IPS-18c (cell line): ENCODE results near the gene ACER3.
"Not testable (repeated sequence)": the region's sequence is repeated elsewhere in the genome, so short reads cannot be mapped to it uniquely, and the experiment has no call there.

Experiments
- H3K4me3 ChIP-seq: 2 replicates; pipeline ENCODE4 v1.7.0; 2013; ENCODE audit warnings: low read depth, mild to moderate bottlenecking, low read length, moderate library complexity; ENCODE audit not compliant: insufficient read depth
- H3K9me3 ChIP-seq: one replicate; pipeline ENCODE4 v1.6.1; 2013; ENCODE audit warnings: mild to moderate bottlenecking, low read length, moderate library complexity; ENCODE audit not compliant: control insufficient read depth, insufficient read depth

ACER3 gene

GRCh38 chr11:76860539-76861475 lies at the start of gene ACER3:
TSS of gene ACER3 (plus strand) at chr11:76860918. CDS start at chr11:76860977, 59 bp downstream.
- peak within 1 kb of the TSS; percentile 84 for H3K4me3 ChIP-seq
- no peaks in the 10 kb centered on the region for H3K9me3 ChIP-seq

DNA sequence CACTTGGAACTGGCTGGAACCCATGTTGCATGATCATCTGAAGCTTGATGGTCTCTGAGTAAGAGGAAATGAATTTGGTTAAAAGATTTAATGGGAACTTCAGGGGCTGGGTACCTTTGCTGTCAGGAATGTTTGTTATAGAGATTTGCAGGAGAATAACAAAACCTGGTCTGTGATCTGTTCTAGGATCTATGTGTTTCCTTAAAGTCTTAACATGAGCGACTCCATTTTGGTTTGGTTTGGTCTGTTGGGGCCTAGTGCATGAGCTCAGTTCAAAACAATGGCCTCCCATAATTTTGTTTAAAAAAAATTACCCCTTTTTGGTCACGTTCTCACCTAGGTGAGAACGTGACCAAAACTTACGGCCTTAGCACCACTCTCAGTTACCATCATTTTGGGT lies 49.5 kb upstream of the ACER3 start:
- Histone ChIP-seq H3K9me3 (peaks cover 9% of the 10 kb centered on the region), H3K4me3 (no peak overlapping the region)

GRCh38 chr11:76814414-76814813 lies 46.3 kb upstream of the ACER3 start:
- no peak overlapping the region for H3K4me3 ChIP-seq
- peaks cover 9% of the 10 kb centered on the region for H3K9me3 ChIP-seq

DNA sequence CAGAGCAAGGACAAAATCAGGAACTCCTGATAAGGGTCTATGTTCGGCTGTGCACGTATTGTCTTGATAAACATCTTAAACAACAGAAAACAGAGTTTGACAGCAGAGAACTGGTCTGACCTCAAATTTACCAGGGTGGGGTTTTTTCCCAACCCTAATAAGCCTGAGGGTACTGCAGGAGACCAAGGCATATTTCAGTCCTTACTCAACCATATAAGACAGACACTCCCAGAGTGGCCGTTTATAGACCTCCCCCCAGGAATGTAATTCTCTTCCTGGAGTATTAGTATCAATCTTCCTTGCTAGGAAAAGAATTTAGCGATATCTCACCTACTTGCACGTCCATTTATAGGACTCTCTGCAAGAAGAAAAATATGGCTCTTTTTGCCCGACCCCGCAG lies 45.0 kb upstream of the ACER3 start:
- not testable (repeated sequence) for H3K4me3 ChIP-seq, H3K9me3 ChIP-seq

- H3K9me3 ChIP-seq: peaks cover 5% of the 10 kb centered on the region
- H3K4me3 ChIP-seq: no peak overlapping the region
Measured at GRCh38 chr11:76820184-76820566, 40.5 kb upstream of the ACER3 start.

DNA sequence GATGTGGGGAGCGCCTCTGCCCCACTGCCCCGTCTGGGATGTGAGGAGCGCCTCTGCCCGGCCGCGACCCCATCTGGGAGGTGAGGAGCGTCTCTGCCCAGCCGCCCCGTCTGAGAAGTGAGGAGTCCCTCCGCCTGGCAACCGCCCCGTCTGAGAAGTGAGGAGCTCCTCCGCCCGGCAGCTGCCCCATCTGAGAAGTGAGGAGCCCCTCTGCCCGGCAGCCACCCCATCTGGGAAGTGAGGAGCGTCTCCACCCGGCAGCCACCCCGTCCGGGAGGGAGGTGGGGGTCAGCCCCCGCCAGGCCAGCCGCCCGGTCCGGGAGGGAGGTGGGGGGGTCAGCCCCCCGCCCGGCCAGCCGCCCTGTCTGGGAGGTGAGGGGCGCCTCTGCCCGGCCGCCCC lies 39.3 kb upstream of the ACER3 start:
- not testable (repeated sequence) for H3K9me3 ChIP-seq, H3K4me3 ChIP-seq

- peaks cover 2% of the 10 kb centered on the region for H3K9me3 ChIP-seq
- H3K4me3 ChIP-seq: no peak overlapping the region
Measured at GRCh38 chr11:76822406-76822805, 38.3 kb upstream of the ACER3 start.

DNA sequence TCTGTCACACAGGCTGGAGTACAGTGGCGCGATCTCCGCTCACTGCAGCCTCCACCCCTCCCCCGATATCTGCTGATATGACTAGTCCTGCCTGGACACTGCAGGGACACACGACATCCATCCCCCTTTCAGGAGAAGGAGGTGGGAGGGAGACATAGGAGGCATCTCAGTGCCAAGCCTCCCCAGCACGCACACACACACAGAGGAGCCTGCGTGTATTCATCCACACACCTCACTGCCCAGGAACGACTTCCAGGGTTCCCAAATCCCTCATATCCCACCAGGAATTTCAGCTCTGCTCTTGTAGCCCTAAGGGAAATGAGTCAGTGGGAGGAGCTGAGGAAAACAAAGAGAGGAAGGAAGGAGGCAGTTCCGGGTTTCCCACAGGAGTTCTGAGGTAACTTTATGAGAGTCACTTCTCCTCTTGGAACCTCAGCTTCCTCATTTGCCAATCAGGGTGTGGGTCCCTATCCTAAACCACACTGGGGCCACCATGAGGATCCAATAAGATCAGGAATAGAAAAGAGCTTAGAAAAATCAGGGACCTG lies 37.2 kb upstream of the ACER3 start:
- no peak overlapping the region for H3K4me3 ChIP-seq
- peaks cover 2% of the 10 kb centered on the region for H3K9me3 ChIP-seq

DNA sequence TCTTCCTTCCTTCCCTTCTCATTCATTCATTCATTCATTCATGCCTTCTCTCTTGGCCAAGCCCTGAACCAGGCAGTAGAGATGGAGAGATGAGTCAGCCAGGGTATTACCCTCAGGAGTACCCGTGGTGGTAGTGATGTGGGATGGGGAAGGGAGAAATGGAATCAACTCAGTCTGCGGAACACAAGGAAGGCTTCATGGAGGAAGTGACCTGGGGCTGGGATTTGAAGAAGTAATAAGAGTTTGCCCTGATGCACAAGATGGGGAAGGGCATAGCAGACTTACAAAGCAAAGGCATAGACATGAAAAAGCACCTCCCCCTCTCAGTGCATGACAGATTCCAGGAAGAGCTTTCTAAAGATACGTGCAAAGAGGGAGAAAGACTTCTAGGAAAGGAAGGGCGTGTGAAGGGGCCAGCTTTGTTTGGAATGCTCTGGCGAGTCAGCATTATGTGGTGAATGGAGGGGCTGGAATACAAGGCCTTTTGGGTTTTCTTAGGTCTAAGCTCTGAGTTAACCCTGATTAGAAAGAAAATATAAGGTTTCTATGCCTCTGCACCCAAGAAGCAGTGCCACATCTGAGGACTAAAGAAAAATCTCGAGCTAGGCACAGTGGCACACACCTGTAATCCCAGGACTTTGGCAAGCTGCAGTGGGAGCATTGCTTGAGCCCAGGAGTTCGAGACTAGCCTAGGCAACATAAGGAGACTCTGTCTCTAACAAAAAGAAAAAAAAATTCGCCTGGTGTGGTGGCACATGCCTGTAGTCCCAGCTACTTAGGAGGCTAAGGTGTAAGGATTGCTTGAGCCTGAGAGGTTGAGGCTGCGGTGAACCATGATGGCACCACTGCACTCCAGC lies 36.4 kb upstream of the ACER3 start:
- peaks cover 2% of the 10 kb centered on the region for H3K9me3 ChIP-seq
- no peak overlapping the region for H3K4me3 ChIP-seq

DNA sequence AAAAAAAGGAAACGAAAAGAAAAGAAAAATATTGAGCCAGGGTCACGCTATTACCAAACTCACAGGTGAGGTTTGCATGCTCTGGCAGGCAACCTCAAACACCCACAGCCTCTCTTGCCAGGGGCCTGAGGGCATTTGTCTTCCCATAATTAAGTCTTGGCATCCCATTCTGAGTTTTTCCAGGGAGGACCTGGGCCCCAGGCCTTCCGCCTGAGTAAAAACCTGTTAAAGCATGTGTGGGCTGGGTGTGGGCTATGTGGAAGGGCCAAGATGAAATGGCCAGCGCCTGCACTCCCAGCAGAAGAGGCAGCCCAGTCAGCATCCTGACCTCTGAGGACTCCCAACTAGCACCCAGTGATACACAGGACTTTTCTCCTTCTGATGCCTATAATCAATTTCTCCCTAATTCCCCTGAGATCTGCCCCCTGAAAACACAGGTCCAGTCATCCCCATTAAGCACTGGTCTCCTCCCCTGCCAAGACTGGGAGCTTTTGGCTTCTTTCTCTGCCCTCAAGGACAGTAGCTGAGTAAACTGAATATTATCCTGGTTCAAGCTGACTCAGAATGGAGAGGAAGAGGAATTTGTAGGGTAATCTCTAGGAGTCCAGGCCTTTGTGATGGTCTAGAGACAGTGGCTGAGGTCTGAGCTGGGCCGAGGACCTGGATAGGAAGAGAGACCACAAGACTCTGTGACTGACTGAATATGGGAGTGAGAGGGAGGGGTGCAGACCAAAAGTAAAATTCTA lies 35.6 kb upstream of the ACER3 start:
- no peak overlapping the region for H3K4me3 ChIP-seq
- H3K9me3 ChIP-seq: peaks cover 2% of the 10 kb centered on the region

- Histone ChIP-seq H3K4me3 (no peak overlapping the region), H3K9me3 (peaks cover 2% of the 10 kb centered on the region)
Measured at GRCh38 chr11:76825726-76826396, 34.9 kb upstream of the ACER3 start.

GRCh38 chr11:76826508-76826907 lies 34.2 kb upstream of the ACER3 start:
- H3K4me3 ChIP-seq, H3K9me3 ChIP-seq: not testable (repeated sequence)

DNA sequence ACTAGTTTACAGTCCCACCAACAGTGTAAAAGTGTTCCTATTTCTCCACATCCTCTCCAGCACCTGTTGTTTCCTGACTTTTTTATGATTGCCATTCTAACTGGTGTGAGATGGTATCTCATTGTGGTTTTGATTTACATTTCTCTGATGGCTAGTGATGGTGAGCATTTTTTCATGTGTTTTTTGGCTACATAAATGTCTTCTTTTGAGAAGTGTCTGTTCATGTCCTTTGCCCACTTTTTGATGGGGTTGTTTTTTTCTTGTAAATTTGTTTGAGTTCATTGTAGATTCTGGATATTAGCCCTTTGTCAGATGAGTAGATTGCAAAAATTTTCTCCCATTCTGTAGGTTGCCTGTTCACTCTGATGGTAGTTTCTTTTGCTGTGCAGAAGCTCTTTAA lies 33.7 kb upstream of the ACER3 start:
- H3K9me3 ChIP-seq: not testable (repeated sequence)

DNA sequence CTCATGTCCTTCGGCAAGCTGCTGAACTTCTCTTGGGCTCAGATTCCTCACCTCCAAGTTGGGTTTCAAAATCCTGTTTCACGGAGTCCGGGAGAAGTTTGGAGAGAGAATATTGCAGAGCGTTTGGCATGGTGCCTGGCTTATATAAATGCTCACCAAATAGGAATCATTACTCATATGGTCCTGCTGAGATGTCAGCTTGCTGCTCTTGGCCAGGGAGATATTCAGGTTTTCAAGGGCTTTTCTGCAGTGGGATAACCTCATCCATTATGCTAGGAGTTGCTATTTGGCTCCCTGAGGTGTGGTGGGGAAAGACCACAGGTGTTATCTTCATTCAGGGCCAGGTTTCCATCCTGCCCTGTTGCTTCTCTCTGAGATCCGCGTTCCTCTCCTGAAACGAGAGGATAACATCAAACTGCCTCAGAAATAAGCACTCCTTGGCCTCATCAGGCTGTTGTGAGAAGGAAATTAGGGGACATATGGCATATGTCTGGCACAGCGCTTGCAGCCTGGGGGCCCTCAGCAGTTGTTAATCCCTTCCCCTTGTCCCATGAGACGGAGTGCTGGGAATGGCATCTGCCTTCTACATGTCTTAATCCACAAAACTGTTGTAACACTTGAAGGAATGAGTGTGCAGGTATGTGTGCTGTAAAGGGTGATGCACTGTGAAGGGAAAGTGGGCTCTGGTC lies 29.9 kb upstream of the ACER3 start:
- H3K4me3 ChIP-seq: no peak overlapping the region
- H3K9me3 ChIP-seq: no peaks in the 10 kb centered on the region

More for the DNA sequence above, 33.7 kb upstream of the ACER3 start:
- not testable (repeated sequence) for H3K4me3 ChIP-seq

DNA sequence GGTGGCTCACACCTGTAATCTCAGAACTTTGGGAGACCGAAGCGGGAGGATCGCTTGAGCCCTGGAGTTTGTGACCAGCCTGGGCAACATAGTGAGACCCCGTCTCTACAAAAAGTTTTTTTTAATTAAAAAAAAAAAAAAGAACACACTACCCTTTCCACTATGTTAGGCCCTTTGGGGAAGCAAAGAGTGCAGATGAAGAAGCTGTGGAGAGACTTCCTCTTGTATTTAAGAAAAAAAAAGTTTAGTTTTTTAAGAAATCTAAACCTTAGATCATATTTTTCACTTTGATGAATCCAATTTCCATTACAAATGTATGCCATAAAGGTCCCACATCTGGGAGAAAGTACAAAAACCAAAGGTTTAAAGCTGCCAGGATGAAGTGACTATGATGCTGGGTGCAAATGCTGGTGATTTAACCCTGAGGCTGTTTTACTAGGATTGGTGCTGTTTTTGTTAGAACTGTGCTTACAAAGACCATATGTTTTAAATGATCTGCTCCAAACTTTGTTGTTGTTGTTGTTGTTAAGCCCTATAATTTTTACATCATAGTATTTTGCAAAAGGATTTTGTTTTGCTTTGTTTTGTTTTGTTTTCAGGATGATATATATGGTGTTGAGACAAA lies 28.9 kb upstream of the ACER3 start:
- H3K4me3 ChIP-seq: no peak overlapping the region
- H3K9me3 ChIP-seq: no peaks in the 10 kb centered on the region

GRCh38 chr11:76832361-76832760 lies 28.4 kb upstream of the ACER3 start:
- no peaks in the 10 kb centered on the region for H3K9me3 ChIP-seq
- no peak overlapping the region for H3K4me3 ChIP-seq
